Activated CD4-positive, alpha-beta T cell treated with anti-CD3 and anti-CD28 coated beads, Interleukin-2, amount 10 ng/mL, durations not matched to agents 7 days and 5 days (primary cell): ENCODE measurements around the gene ARNT2. TPM values are rescaled to one million over a fixed set of nuclear protein-coding genes. Genes with fewer than 3 reads are reported as not detected.
"Not testable (repeated sequence)": the region's sequence is repeated elsewhere in the genome, so short reads cannot be mapped to it uniquely, and the experiment has no call there.

ENCODE experiments used
- CTCF ChIA-PET: fragments of 350-600 bp; sonication (Branson Sonifier 250); formaldehyde crosslinking; loops from one replicate; lab custom pipeline; 2021; ENCODE audit warnings: antibody characterized with exemption; lab: Charles Lee
- POLR2A ChIA-PET: fragments of 350-600 bp; sonication (Branson Sonifier 250); formaldehyde crosslinking; loops from one replicate; lab custom pipeline; 2021; ENCODE audit warnings: antibody characterized with exemption; lab: Charles Lee
- DNase-seq: peaks from one replicate; pipeline ENCODE4 v3.0.0-alpha.2; 2020
- H3K27ac Mint-ChIP-seq: one replicate; pipeline ENCODE4 v1.8.0; 2021; ENCODE audit warnings: mild to moderate bottlenecking, moderate library complexity, mixed read lengths
- H3K27me3 Mint-ChIP-seq: one replicate; pipeline ENCODE4 v1.8.0; 2021; ENCODE audit warnings: mixed read lengths
- H3K36me3 Mint-ChIP-seq: one replicate; pipeline ENCODE4 v1.8.0; 2021; ENCODE audit warnings: low read depth, mixed read lengths
- H3K4me1 Mint-ChIP-seq: one replicate; pipeline ENCODE4 v1.8.0; 2021; ENCODE audit warnings: mixed read lengths
- H3K4me3 Mint-ChIP-seq: one replicate; pipeline ENCODE4 v1.8.0; 2021; ENCODE audit warnings: mild to moderate bottlenecking, moderate library complexity, mixed read lengths
- H3K9me3 Mint-ChIP-seq: one replicate; pipeline ENCODE4 v1.8.0; 2021; ENCODE audit warnings: mixed read lengths
- total RNA-seq, 2 experiments: library from RNA; stranded (reverse); gene quantifications; one replicate each; pipeline ENCODE4 v1.2.3, GENCODE V29; 2021

The ARNT2 gene
- total RNA-seq, 2 experiments from 2014 or later, result not detected

- H3K27ac Mint-ChIP-seq, H3K9me3 Mint-ChIP-seq, H3K4me3 Mint-ChIP-seq, POLR2A ChIA-PET, CTCF ChIA-PET, H3K36me3 Mint-ChIP-seq, H3K27me3 Mint-ChIP-seq, DNase-seq, H3K4me1 Mint-ChIP-seq: not testable (repeated sequence)
Observed at GRCh38 chr15:80390942-80391341, 13.2 kb upstream of the ARNT2 start.

- CTCF ChIA-PET, result no interaction called here
- no peaks in the 10 kb centered on the region for H3K36me3 Mint-ChIP-seq
- no peak overlapping the region for H3K27ac Mint-ChIP-seq
- no peaks in the 10 kb centered on the region for H3K4me1 Mint-ChIP-seq
- POLR2A ChIA-PET, result no interaction called here
- no peak overlapping the region for H3K4me3 Mint-ChIP-seq
- no peaks in the 10 kb centered on the region for H3K9me3 Mint-ChIP-seq
- DNase-seq, result no peak
- H3K27me3 Mint-ChIP-seq, result peaks cover 23% of the 10 kb centered on the region
Observed at GRCh38 chr15:80395616-80396015, 8.6 kb upstream of the ARNT2 start.

- H3K27ac Mint-ChIP-seq, result no peak overlapping the region
Observed at GRCh38 chr15:80396096-80396495, 8.1 kb upstream of the ARNT2 start.

GRCh38 chr15:80399508-80399907 lies 4.7 kb upstream of the ARNT2 start:
- ChIA-PET CTCF (no interaction called here), POLR2A (no interaction called here)
- no peaks in the 10 kb centered on the region for H3K9me3 Mint-ChIP-seq
- H3K4me1 Mint-ChIP-seq, result no peaks in the 10 kb centered on the region
- no peak overlapping the region for H3K27ac Mint-ChIP-seq
- DNase-seq, result no peak
- no peaks in the 10 kb centered on the region for H3K36me3 Mint-ChIP-seq
- peaks cover 40% of the 10 kb centered on the region for H3K27me3 Mint-ChIP-seq
- H3K4me3 Mint-ChIP-seq, result no peak overlapping the region

More at GRCh38 chr15:80396096-80396495, 8.1 kb upstream of the ARNT2 start:
- CTCF ChIA-PET, result no interaction called here
- DNase-seq, result no peak
- no peaks in the 10 kb centered on the region for H3K4me1 Mint-ChIP-seq
- H3K27me3 Mint-ChIP-seq, result peaks cover 20% of the 10 kb centered on the region
- H3K9me3 Mint-ChIP-seq, result no peaks in the 10 kb centered on the region
- H3K36me3 Mint-ChIP-seq, result no peaks in the 10 kb centered on the region
- POLR2A ChIA-PET, result no interaction called here
- no peak overlapping the region for H3K4me3 Mint-ChIP-seq

- no peaks in the 10 kb centered on the region for H3K4me1 Mint-ChIP-seq
- CTCF ChIA-PET, result no interaction called here
- no peak overlapping the region for H3K4me3 Mint-ChIP-seq
- POLR2A ChIA-PET, result no interaction called here
- no peaks in the 10 kb centered on the region for H3K9me3 Mint-ChIP-seq
- H3K27ac Mint-ChIP-seq, result no peak overlapping the region
- no peak for DNase-seq
- peaks cover 54% of the 10 kb centered on the region for H3K27me3 Mint-ChIP-seq
- no peaks in the 10 kb centered on the region for H3K36me3 Mint-ChIP-seq
Observed at GRCh38 chr15:80401456-80401855, 2.7 kb upstream of the ARNT2 start.

- H3K36me3 Mint-ChIP-seq, result no peaks in the 10 kb centered on the region
- peaks cover 53% of the 10 kb centered on the region for H3K27me3 Mint-ChIP-seq
- no peak for DNase-seq
- no peaks in the 10 kb centered on the region for H3K4me1 Mint-ChIP-seq
- H3K27ac Mint-ChIP-seq, result no peak overlapping the region
- H3K4me3 Mint-ChIP-seq, result no peak overlapping the region
- POLR2A ChIA-PET, result no interaction called here
- no peaks in the 10 kb centered on the region for H3K9me3 Mint-ChIP-seq
- CTCF ChIA-PET, result no interaction called here
Observed at GRCh38 chr15:80402339-80402738, 1.8 kb upstream of the ARNT2 start.

GRCh38 chr15:80403712-80404056 lies 498 bp upstream of the ARNT2 start:
- H3K27ac Mint-ChIP-seq, result no peak overlapping the region
- CTCF ChIA-PET, result no interaction called here
- H3K36me3 Mint-ChIP-seq, result no peaks in the 10 kb centered on the region

GRCh38 chr15:80404761-80405553 lies 775 bp downstream of the ARNT2 start:
- no peaks in the 10 kb centered on the region for H3K4me1 Mint-ChIP-seq
- DNase-seq, result no peak
- H3K9me3 Mint-ChIP-seq, result no peaks in the 10 kb centered on the region
- peaks cover 66% of the 10 kb centered on the region for H3K27me3 Mint-ChIP-seq
- H3K4me3 Mint-ChIP-seq, result no peak overlapping the region
- H3K36me3 Mint-ChIP-seq, result no peaks in the 10 kb centered on the region
- CTCF ChIA-PET, result no interaction called here
- H3K27ac Mint-ChIP-seq, result no peak overlapping the region
- POLR2A ChIA-PET, result no interaction called here

More at GRCh38 chr15:80403712-80404056, 498 bp upstream of the ARNT2 start:
- H3K4me3 Mint-ChIP-seq, result no peak overlapping the region
- POLR2A ChIA-PET, result no interaction called here
- peaks cover 61% of the 10 kb centered on the region for H3K27me3 Mint-ChIP-seq
- H3K4me1 Mint-ChIP-seq, result no peaks in the 10 kb centered on the region
- H3K9me3 Mint-ChIP-seq, result no peaks in the 10 kb centered on the region
- no peak for DNase-seq

GRCh38 chr15:80405554-80405850 lies 1.3 kb downstream of the ARNT2 start:
- no peaks in the 10 kb centered on the region for H3K9me3 Mint-ChIP-seq
- H3K36me3 Mint-ChIP-seq, result no peaks in the 10 kb centered on the region
- no peak overlapping the region for H3K27ac Mint-ChIP-seq
- POLR2A ChIA-PET, result no interaction called here
- H3K4me1 Mint-ChIP-seq, result no peaks in the 10 kb centered on the region
- peaks cover 65% of the 10 kb centered on the region for H3K27me3 Mint-ChIP-seq
- H3K4me3 Mint-ChIP-seq, result no peak overlapping the region
- no peak for DNase-seq
- CTCF ChIA-PET, result no interaction called here

GRCh38 chr15:80405970-80406369 lies 1.8 kb downstream of the ARNT2 start:
- H3K4me1 Mint-ChIP-seq, result no peaks in the 10 kb centered on the region
- ChIA-PET POLR2A (no interaction called here), CTCF (interaction anchor here (0.6 to 1.0 kb wide), 2 partner anchors 8 to 17 kb away, joined by 3 read pairs; no protein-coding TSS in a partner anchor)

GRCh38 chr15:80411788-80412288 lies 7.7 kb downstream of the ARNT2 start:
- DNase-seq, result no peak
- H3K9me3 Mint-ChIP-seq, result no peaks in the 10 kb centered on the region
- no peak overlapping the region for H3K4me3 Mint-ChIP-seq
- CTCF ChIA-PET, result interaction anchor here (0.6 kb wide), 1 partner anchor 1931 kb away, joined by 3 read pairs; no protein-coding TSS in a partner anchor
- no peaks in the 10 kb centered on the region for H3K36me3 Mint-ChIP-seq
- no peaks in the 10 kb centered on the region for H3K4me1 Mint-ChIP-seq
- peaks cover 36% of the 10 kb centered on the region for H3K27me3 Mint-ChIP-seq
- no peak overlapping the region for H3K27ac Mint-ChIP-seq
- POLR2A ChIA-PET, result no interaction called here

More at GRCh38 chr15:80405970-80406369, 1.8 kb downstream of the ARNT2 start:
- Mint-ChIP-seq H3K4me3 (no peak overlapping the region), H3K27me3 (peaks cover 69% of the 10 kb centered on the region), H3K36me3 (no peaks in the 10 kb centered on the region), H3K9me3 (no peaks in the 10 kb centered on the region), H3K27ac (no peak overlapping the region)
- no peak for DNase-seq

- Mint-ChIP-seq H3K9me3 (no peaks in the 10 kb centered on the region), H3K27ac (no peak overlapping the region), H3K4me1 (no peaks in the 10 kb centered on the region), H3K4me3 (no peak overlapping the region), H3K27me3 (peaks cover 26% of the 10 kb centered on the region), H3K36me3 (no peaks in the 10 kb centered on the region)
- no peak for DNase-seq
- POLR2A ChIA-PET, result no interaction called here
- CTCF ChIA-PET, result interaction anchor here (0.6 kb wide), 1 partner anchor 31 kb away, joined by 3 read pairs; no protein-coding TSS in a partner anchor
Observed at GRCh38 chr15:80414546-80415357, 10.6 kb downstream of the ARNT2 start.

GRCh38 chr15:80415358-80415670 lies 11.1 kb downstream of the ARNT2 start:
- no peak for DNase-seq
- Mint-ChIP-seq H3K9me3 (no peaks in the 10 kb centered on the region), H3K36me3 (no peaks in the 10 kb centered on the region), H3K27ac (no peak overlapping the region), H3K27me3 (peaks cover 22% of the 10 kb centered on the region), H3K4me3 (no peak overlapping the region), H3K4me1 (no peaks in the 10 kb centered on the region)
- CTCF ChIA-PET, result no interaction called here
- POLR2A ChIA-PET, result no interaction called here
